GM12865 (cell line): ENCODE measurements around the gene GDPD2.

Experiments
- DNase-seq: peaks from one replicate; pipeline ENCODE4 v3.0.0; 2010; ENCODE audit warnings: low read depth
- H3K4me3 ChIP-seq: 2 replicates; pipeline ENCODE4 v1.5.1; 2011; ENCODE audit warnings: mild to moderate bottlenecking, low read depth, low read length, control low read depth
- TF ChIP-seq, protein P1 (sequence below): IDR thresholded peaks from 2 replicates; pipeline ENCODE4 v1.5.1; 2011; ENCODE audit warnings: low read length, control low read depth, low read depth, inconsistent platforms; ENCODE audit not compliant: insufficient read depth; ENCODE audit errors: missing control alignments

GDPD2 gene

DNA sequence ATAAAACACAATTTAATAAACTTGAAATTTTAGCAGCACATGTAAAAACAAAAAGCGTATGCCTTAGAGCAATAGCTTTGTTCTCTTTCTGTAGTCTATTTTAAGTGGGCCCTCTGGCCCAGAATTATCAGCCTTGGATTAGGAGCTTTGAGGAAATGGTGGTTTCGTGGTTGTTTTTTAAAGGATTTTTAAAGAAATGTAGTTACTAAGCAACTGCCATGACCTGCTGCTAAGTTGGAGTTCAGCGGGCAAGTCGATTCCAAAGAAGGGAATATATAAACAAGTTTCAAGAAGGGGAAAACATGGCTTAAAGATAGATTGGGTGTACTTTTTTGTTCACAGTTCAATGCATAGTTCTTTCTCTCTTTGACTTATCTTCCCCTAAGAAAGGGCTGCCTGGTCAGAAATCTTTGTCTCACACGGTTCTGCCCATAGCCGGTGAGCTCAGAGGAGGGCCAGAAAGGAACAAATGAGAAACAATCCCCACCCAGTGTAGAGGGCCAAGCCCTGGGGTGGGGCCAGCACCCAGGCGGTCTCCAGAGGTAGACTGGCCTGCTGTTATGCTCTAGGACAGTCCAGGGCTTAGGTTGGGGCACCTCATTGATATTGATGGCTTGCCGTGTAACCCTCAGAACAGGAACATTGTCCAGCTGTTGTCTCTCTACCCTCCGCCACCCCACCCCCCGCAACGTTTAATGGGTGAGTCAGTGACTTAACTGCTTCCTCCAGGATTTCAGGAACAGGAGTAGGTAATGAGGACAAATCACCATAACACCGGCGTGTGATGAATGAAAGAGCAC is 54.0 kb downstream of the GDPD2 start:
- TF ChIP-seq, protein P1, sequence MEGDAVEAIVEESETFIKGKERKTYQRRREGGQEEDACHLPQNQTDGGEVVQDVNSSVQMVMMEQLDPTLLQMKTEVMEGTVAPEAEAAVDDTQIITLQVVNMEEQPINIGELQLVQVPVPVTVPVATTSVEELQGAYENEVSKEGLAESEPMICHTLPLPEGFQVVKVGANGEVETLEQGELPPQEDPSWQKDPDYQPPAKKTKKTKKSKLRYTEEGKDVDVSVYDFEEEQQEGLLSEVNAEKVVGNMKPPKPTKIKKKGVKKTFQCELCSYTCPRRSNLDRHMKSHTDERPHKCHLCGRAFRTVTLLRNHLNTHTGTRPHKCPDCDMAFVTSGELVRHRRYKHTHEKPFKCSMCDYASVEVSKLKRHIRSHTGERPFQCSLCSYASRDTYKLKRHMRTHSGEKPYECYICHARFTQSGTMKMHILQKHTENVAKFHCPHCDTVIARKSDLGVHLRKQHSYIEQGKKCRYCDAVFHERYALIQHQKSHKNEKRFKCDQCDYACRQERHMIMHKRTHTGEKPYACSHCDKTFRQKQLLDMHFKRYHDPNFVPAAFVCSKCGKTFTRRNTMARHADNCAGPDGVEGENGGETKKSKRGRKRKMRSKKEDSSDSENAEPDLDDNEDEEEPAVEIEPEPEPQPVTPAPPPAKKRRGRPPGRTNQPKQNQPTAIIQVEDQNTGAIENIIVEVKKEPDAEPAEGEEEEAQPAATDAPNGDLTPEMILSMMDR: no peak
- no peak overlapping the region for H3K4me3 ChIP-seq
- DNase-seq: no peak

DNA sequence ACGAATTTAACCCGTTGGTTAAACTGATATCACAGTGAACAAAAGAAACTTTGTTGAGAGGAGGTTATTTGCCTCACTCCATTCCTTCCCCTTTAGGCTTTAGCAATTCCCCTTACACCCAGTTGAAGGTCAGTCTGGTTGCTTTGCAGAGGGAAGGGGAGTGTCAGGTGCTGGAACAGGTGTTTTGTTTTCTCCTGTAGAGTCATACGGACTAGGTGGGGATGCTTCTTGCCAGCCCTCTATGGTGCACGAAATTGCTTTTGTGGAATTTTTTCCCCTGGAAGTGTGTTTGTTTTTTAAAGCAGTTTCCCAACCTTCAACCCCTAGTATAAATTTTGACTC is 54.6 kb downstream of the GDPD2 start:
- TF ChIP-seq, protein P1: no peak
- no peak for DNase-seq
- H3K4me3 ChIP-seq: no peak overlapping the region

DNA sequence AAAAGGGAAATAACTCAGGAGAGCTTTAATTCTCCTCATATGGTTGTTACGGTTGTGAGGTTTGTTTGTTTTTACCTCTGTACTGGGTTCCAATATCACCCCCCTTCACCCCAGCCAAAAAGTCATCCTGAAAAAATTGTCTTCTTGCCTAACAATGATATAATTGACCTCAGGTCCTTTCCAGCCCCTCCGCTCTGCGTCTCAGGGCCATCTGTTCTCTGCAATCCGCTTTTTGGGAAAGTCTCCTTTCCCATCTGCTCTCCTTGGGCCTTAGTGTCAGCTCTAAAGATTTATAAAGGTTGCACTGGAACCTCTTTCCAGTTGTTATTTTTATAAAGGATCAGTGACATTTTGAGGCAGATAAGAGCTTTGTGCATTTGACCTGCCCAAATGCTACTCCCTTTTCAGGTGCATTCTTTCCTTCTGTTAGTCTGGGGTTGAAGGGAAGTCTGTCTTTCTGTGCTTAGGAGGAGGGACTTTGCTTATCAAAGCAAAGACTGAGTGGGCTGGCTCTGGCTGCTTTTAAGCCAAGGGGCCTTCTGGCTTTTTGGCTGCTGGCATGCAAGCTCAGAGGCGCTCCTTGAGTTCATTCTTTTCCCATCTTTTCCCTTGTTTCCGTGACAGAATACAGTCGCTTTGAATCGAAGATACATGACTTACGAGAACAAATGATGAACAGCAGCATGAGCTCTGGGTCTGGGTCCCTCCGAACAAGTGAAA is 55.6 kb downstream of the GDPD2 start:
- TF ChIP-seq, protein P1: no peak
- no peak overlapping the region for H3K4me3 ChIP-seq
- DNase-seq: no peak

DNA sequence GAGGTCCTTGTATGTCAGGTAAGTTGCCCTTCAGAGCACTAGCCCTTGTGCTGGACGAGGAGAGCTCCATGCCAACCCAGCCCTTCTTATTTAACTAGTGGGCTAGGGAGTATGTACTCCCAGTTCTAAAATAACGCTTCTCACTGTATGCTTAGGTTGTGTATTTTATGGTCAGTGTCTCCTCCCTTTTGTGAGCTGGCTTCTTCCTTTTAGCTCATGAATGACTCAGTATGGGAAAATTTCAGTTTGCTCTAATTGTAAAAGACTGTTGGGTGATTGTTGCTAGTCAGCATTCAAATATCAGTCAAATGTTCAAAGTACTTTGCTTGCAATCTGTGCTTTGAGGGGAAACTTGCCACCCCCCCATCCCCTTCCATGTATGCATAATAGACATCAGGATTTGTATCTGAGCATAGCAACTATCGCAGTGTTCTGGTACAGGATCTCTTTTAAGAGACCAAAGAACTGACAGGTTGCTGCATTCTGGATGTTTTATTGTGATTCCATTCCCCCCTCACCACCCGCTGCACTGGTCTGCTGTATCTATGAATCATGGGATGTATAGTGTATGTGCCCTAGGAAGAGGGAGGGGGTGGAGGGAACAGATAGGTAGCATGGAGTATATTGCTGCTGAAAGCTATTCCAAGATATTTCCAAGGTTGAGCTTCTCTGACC is 56.3 kb downstream of the GDPD2 start:
- no peak for DNase-seq
- no peak overlapping the region for H3K4me3 ChIP-seq
- TF ChIP-seq, protein P1: no peak

DNA sequence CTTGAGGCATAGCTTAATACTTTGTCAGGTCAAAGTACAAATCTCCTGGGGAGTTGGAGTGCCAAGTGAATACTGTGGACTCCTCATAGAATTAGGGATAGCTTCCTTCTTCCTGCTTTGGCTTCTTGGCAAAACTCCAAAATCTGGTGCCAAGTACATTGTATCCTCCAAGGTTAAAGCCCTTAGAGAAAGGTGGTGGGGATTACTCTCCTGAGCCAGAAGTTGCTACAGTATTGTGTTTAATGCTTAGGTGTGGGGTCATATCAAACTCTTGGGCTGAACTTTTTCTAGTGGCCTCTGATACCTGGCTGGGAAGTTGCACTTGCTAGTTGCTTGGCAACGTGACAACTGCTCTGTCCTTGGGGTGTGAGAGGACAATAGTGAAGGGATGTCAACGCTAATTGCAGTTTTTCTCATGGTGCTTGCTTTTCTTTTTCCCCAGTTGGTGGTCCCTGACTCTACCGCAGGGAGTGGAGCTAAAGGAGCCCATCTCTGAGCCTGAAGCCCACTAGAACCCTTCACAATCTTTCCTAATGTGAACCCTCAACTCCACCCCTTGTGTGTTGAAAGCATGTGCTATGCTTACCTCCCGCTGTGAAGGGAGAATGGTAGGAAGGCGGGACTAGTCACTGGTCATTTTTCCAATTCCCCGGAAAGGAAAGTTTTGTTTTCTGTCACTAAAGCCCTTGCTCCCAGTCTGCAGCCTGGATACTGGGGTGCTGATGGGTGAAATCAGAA is 57.0 kb downstream of the GDPD2 start:
- no peak for DNase-seq
- no peak overlapping the region for H3K4me3 ChIP-seq
- TF ChIP-seq, protein P1: no peak

DNA sequence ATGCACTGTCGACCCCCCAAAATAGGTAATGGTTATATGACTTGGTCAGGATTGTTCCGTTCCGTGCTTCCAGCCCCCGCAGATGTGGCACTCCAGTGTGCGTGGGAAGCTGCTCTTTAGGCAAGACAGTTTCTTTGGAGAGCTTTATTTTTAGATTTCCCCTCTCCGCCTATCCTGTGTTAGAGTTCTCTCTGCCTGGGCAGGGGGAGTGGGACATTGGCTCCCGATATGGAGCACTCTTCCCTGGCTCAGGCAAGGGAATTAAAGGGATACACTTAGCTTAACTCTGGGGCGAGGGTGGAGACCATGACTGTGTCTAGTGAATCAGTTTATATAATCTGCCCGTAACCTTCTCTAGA is 57.5 kb downstream of the GDPD2 start:
- TF ChIP-seq, protein P1: no peak
- no peak overlapping the region for H3K4me3 ChIP-seq
- DNase-seq: no peak
